HG02642 (cell line): ENCODE measurements around the gene POLA2.
"Not testable (repeated sequence)": the region's sequence is repeated elsewhere in the genome, so short reads cannot be mapped to it uniquely, and the experiment has no call there.

Source experiments
- ATAC-seq: cut with Tn5 transposase; IDR thresholded peaks from one replicate; pipeline ENCODE4 v1.9.1; 2021; ENCODE audit warnings: mild to moderate bottlenecking; ENCODE audit not compliant: unreplicated experiment, poor library complexity

The POLA2 gene

GRCh38 chr11:65261591-65262380 lies at the start of gene POLA2:
TSS of gene POLA2 (plus strand) at chr11:65261962. CDS start at chr11:65262293, 331 bp downstream.
- ATAC-seq: peak; percentile 85

GRCh38 chr11:65212226-65212801 lies 49.4 kb upstream of the POLA2 start:
- no peak for ATAC-seq

- ATAC-seq: no peak
Measured at GRCh38 chr11:65213322-65214211, 48.2 kb upstream of the POLA2 start.

- no peak for ATAC-seq
Measured at GRCh38 chr11:65214212-65214845, 47.4 kb upstream of the POLA2 start.

GRCh38 chr11:65215441-65216076 lies 46.2 kb upstream of the POLA2 start:
- no peak for ATAC-seq

- ATAC-seq: no peak
Measured at GRCh38 chr11:65216830-65217229, 44.9 kb upstream of the POLA2 start.

GRCh38 chr11:65217441-65218423 lies 44.0 kb upstream of the POLA2 start:
- no peak for ATAC-seq

- no peak for ATAC-seq
Measured at GRCh38 chr11:65218446-65218845, 43.3 kb upstream of the POLA2 start.

GRCh38 chr11:65219930-65220213 lies 41.9 kb upstream of the POLA2 start:
- ATAC-seq: no peak

GRCh38 chr11:65221026-65221425 lies 40.7 kb upstream of the POLA2 start:
- no peak for ATAC-seq

- ATAC-seq: no peak
Measured at GRCh38 chr11:65223011-65223410, 38.8 kb upstream of the POLA2 start.

GRCh38 chr11:65224930-65225278 lies 36.9 kb upstream of the POLA2 start:
- ATAC-seq: no peak

- no peak for ATAC-seq
Measured at GRCh38 chr11:65225279-65226102, 36.3 kb upstream of the POLA2 start.

- ATAC-seq: no peak
Measured at GRCh38 chr11:65226103-65226442, 35.7 kb upstream of the POLA2 start.

GRCh38 chr11:65227879-65228278 lies 33.9 kb upstream of the POLA2 start:
- no peak for ATAC-seq

GRCh38 chr11:65236194-65237059 lies 25.3 kb upstream of the POLA2 start:
- ATAC-seq: no peak

- ATAC-seq: not testable (repeated sequence)
Measured at GRCh38 chr11:65238302-65238701, 23.5 kb upstream of the POLA2 start.

GRCh38 chr11:65241134-65241533 lies 20.6 kb upstream of the POLA2 start:
- ATAC-seq: no peak
